ENCODE results near the gene KRTAP5-4. TPM values are rescaled to one million over a fixed set of nuclear protein-coding genes. Genes with fewer than 3 reads are reported as not detected.

The KRTAP5-4 gene
- total RNA-seq, 5 donors from 2014 or later (not counting 1 experiment from before 2014, with no cell fraction given) = not detected

Other genes with a start within 250 kb of the KRTAP5-4 start
- gene BRSK2, start 232.2 kb downstream of the KRTAP5-4 start, total RNA-seq = 1 to 10 TPM in 2 of 5 donors, under 1 TPM in 3; 0.54 to 1.5 (median 0.95) TPM
- 10 to 100 TPM; 49.6 to 79.2 (median 72.6) TPM for gene MOB2, start 135.4 kb downstream of the KRTAP5-4 start, total RNA-seq
- gene DUSP8, start 49.9 kb downstream of the KRTAP5-4 start, total RNA-seq = 10 to 100 TPM in 2 of 5 donors, 1 to 10 TPM in 3; 5.2 to 64.3 (median 8.7) TPM
- not detected for gene KRTAP5-1, start 36.9 kb downstream of the KRTAP5-4 start, total RNA-seq
- gene KRTAP5-2, start 23.8 kb downstream of the KRTAP5-4 start, total RNA-seq = not detected
- gene KRTAP5-3, start 13.7 kb downstream of the KRTAP5-4 start, total RNA-seq = not detected
- gene KRTAP5-5, start 7.6 kb upstream of the KRTAP5-4 start, total RNA-seq = not detected
- gene KRTAP5-6, start 75.1 kb upstream of the KRTAP5-4 start, total RNA-seq = not detected
- 1 to 10 TPM in 4 of 5 donors, under 1 TPM in 1; 0.72 to 4.2 (median 1.8) TPM for gene IFITM10, start 128.5 kb upstream of the KRTAP5-4 start, total RNA-seq
- 100 to 1,000 TPM in 3 of 5 donors, 10 to 100 TPM in 2; 91.9 to 187 (median 163) TPM for gene CTSD, start 141.8 kb upstream of the KRTAP5-4 start, total RNA-seq
- gene SYT8, start 212.9 kb upstream of the KRTAP5-4 start, total RNA-seq = not detected
- under 1 TPM in 1 of 5 donors, not detected in 4; 0.39 TPM for gene TNNI2, start 216.8 kb upstream of the KRTAP5-4 start, total RNA-seq
- gene LSP1, start 230.9 kb upstream of the KRTAP5-4 start, total RNA-seq = 100 to 1,000 TPM; 286 to 514 (median 375) TPM

Data from T-cell (primary cell).